D721Med (cell line): ENCODE results near the gene ACTG2.

Experiments
- DNase-seq: peaks from one replicate; pipeline ENCODE4 v3.0.0; 2011; ENCODE audit warnings: low spot score; ENCODE audit not compliant: insufficient read length
- FAIRE-seq: peaks from 2 replicates; lab custom pipeline; 2011; peaks lifted over from hg19 to GRCh38; lab: Jason Lieb, UNC
- CTCF ChIP-seq: IDR thresholded peaks from 2 replicates; pipeline ENCODE4 v1.5.1; 2012; ENCODE audit warnings: mild to moderate bottlenecking, control low read depth; ENCODE audit not compliant: insufficient read depth; ENCODE audit errors: missing control alignments

The ACTG2 gene

GRCh38 chr2:73947412-73948018 lies 54.7 kb downstream of the ACTG2 start:
- no peak for DNase-seq
- no peak for FAIRE-seq

DNA sequence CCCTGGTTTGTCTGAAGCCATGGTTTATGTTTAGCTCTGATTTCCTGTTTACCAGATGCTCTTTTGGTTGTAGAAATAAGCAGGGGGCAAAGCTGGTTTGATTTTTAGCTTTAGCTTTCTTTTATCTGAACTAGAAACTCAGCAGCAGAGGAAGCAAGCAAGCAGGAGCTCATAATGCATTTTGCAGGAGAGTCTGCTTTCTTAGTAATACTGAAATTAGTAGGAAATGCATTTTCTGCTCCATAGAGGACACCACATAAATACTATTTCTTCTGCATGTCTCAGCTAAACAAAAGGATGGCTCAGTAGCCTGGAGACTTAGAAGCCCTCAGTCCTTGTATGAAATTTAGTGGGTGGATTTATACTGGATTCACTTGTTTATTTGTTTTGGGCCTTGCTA lies 57.0 kb downstream of the ACTG2 start:
- FAIRE-seq = no peak
- no peak for TF ChIP-seq CTCF
- DNase-seq = no peak

More at GRCh38 chr2:73947412-73948018, 54.7 kb downstream of the ACTG2 start:
- no peak for TF ChIP-seq CTCF

DNA sequence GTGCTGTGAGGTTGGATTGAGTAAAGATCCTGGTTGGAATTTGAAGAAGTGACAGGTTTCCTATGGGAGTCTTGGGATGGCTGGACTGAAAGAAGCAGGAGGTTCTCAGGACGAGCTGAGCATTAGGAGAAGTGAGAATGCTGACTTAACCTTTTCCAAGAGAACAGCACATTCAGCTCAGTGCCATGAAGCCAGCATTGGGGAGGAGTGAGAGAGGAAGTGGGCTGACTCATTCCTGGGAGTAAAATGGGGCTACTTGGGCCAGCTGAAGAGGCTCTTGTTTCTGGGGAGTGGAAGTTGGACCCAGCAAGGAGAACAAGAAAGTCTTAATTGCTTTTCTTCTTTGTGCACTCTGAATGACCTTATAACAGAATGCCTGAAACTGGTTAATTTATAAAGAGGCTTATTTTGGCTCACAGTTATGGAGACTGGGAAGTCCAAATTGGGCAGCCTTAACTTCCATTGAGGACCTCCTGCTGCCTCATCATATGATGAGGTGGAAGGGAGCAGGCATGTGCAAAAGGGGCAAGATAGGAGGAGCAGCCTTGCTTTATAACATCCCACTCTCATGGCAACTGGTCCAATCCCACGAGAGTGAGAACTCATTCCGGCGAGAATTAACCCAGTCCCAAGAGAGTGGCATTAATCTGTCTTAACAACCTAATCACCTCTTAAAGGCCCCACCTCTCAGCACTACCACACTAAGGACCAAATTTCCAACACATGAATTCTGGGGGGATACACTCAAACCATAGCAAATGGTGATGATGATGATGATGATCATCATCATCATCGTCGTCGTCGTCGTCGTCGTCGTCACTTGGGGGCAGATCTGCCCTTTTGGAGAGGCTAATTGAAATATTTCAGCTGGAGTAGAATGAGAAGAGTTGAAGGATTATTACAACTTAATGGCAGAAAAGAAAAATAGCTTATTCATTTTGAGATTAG lies 60.0 kb downstream of the ACTG2 start:
- FAIRE-seq (no peak), DNase-seq (peak; percentile 41)
- no peak for TF ChIP-seq CTCF

DNA sequence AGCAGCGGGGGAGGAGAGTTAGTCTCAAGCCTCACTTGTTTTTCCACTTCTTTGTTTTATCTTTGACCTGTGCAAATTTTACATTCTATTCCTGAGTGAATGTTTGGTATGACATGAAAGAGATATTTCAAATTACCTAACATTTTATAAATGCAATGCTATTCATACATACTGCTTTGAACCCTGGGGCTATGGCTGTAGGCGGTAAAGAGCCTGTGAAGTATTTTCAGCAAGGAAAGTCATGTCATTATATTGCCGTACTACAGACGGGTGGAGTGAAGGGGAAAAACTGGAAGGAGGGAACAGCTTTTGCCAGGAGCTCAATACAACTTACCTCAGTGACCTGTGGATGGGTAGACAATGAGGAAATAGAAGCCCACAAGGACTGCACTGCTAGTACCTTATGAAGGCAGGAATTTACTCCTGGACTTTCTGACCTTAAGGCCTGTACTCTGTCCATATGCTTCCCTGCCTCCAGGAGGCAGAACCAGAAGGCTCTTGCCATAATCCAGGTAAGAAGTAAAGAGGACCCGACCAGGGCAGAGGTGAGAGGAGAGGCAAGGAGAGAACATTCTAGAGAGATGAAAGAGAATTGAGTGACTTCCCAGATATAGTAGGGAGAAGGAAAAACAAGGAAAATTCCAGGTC lies 63.5 kb downstream of the ACTG2 start:
- no peak for FAIRE-seq
- no peak for DNase-seq
- TF ChIP-seq CTCF = no peak

DNA sequence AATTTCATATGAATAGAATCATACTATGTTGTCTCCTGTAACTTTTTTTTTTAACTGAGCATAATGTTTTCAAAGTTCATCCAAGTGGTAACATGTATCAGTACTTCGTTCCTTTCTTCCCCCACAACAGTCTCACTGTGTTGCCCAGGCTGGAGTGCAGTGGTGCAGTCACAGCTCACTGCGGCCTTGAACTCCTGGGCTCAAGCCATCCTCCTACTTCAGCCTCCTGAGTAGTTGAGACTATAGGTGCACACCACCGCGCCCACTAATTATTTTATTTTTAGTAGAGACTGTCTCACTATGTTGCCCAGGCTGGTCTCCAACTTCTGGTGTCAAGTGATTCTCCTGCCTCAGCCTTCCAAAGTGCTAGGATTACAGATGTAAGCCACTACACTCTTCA lies 68.5 kb downstream of the ACTG2 start:
- no peak for DNase-seq
- no peak for TF ChIP-seq CTCF
- no peak for FAIRE-seq

DNA sequence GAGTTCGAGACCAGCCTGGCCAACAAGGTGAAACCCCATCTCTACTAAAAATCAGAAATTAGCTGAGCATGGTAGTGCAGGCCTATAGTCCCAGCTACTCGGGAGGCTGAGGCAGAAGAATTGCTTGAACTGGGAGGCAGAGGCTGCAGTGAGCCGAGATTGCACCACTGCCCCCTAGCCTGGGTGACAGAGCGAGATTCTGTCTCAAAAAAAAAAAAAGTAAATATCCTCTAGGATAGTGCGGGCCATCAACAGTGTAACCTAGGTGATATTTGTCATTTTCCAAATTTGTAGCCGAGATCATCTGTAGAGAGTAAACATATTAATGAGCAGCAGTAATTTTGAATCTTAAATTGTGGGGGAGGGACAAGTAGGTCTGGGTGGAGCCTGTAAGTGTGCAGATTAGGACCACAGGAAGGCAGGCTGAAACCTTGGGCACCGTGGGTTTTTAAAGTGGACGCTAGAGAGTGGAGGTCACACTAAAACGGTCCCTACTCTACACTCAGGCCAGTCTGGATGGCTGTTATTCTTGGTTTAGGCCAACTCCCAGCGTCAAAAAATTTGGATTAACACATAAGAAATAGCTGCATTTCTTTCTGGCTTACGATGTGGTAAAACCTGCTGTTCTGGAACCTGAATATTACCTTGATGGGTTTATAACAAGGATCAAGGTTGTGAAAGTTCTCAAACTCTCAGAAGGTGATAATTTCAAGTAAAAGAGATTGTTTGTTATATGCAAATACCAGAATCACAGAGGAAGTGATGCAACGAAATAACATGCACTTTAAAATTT lies 69.2 kb downstream of the ACTG2 start:
- DNase-seq (no peak), FAIRE-seq (no peak)
- TF ChIP-seq CTCF = no peak
